CD4-positive, alpha-beta T cell treated with Interleukin-1 beta for 1 hour (primary cell): ENCODE results near the gene SPATA1.
"Not testable (repeated sequence)": the region's sequence is repeated elsewhere in the genome, so short reads cannot be mapped to it uniquely, and the experiment has no call there.

Experiments
- DNase-seq, 2 donors: peaks; one replicate each; pipeline ENCODE4 v3.0.0-alpha.2; 2020 to 2022

SPATA1 gene

GRCh38 chr1:84509029-84509428, 2.8 kb downstream of the SPATA1 start:
- DNase-seq: no peak

DNA sequence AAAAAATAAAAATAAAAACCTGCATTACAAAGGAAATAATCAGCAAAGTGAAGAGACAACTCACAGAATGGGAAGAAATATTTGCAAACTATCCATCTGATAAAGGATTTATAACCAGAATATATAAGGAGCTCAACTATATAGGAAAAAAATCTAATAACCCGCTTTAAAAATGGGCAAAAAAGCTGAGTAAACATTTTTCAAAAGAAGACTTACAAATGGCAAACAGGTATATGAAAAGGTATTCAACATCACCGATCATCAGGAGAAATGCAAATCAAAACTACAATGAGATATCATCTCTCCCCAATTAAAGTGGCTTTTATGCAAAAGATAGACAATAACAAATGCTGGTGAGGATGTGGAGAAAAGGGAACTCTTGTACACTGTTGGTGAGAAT, 4.0 kb downstream of the SPATA1 start:
- no peak for DNase-seq

- no peak for DNase-seq
These were observed 4.5 kb downstream of the SPATA1 start for GRCh38 chr1:84510668-84511067.

DNA sequence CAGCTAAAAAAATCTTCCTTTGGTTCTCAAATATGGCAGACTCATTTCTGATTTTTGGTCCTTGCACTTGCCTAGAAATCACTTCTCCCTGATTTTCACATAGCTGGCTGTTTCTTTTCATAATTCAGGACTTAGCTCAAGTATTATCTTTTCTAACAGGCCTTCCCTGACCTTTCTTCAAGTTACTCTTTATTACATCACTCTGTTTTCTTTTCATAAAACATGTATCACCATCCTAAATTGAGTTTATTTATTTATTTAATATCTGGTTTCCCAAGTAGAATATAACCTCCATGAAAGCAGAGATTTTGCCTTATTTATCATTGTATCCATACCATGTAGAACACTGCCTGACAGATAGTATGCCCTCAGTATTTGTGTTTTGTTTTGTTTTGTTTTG, 18.4 kb downstream of the SPATA1 start:
- no peak for DNase-seq

- no peak for DNase-seq
These were observed 19.6 kb downstream of the SPATA1 start for GRCh38 chr1:84525779-84526178.

DNA sequence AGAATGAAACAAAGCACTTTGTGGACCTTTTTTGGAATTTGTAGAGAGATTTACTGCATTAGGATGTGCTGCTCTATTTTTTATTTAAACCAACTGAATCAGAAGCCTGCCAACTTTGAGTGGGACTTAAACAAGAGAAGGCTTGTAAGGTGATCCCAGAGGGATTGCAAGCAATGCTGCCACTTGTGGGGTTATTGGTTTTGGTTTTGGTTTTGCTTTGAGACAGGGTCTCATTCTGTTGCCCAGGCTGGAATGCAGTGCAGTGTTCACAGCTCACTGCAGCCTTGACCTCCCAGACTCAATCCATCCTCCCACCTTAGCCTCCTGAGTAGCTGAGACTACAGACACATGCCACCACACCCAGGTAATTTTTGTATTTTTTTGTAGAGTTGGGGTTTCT, 32.4 kb downstream of the SPATA1 start:
- no peak for DNase-seq

DNA sequence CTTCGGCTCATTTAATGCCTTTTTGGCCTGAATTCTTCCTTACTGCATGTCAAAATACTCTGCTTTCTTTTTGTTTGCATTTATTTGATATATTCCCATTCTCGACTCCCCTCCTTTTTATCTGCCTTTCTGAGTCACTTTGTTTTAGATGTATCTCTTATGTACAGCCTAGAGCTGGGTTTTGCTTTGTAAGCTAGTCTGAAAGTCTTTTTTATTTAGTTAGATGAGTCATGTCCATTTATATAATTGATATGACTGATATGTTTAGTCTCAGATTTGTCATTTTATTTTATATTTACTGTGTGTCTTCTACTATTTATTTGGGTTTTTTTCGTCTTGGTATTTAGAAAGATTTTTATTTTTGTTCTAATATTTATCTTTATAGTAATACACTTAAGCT, 33.8 kb downstream of the SPATA1 start:
- DNase-seq: no peak

- DNase-seq: no peak
These were observed 34.6 kb downstream of the SPATA1 start for GRCh38 chr1:84540759-84541158.

- no peak for DNase-seq
These were observed 35.5 kb downstream of the SPATA1 start for GRCh38 chr1:84541679-84542078.

DNA sequence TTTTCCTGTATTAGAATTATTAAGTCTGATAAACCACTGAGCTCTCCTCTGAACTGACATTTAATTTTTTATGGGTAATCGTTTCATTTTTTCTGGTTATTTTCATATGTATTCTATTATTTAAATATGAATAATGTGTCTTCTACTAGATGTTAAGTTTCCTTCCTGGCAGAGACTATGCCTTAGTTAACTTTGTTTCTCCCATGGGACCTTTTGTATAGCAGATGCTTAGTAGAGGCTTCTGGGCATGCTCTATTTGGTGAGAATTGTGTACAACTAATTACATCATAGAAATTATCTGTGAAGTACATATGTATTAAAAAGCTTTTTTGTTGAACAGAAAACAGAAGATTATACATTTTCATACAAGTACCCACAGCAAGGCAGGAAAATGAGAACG, 44.6 kb downstream of the SPATA1 start:
- no peak for DNase-seq

- no peak for DNase-seq
These were observed 63.0 kb downstream of the SPATA1 start for GRCh38 chr1:84569216-84569615.

GRCh38 chr1:84570436-84571149, 64.4 kb downstream of the SPATA1 start:
- DNase-seq: no peak

- DNase-seq: no peak
These were observed 65.0 kb downstream of the SPATA1 start for GRCh38 chr1:84571150-84571535.

DNA sequence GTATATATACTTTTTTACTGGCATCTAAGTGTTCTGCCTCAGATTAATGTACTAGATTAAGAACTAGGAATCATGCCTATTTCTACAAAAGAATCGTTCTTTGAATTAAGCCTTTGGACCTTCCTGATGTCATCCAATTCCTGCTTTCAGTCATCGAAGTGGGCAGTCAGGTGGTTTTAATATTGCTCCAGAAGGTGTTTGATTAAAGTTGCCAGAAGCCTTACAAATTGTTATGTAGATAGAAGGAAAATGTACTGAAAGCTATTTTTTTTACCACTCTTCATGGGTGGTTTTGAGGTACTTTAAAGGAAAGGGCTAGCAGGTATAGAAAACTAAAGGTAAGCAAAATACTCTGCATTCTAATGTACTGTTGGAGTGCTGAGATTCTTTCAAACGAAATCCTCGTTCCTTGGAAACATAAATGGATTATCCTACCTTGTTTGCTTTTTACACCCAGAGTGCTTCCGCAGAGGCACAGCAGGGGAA, 67.3 kb downstream of the SPATA1 start:
- DNase-seq: no peak

- DNase-seq: peak; percentile 89 to 90
These were observed 68.0 kb downstream of the SPATA1 start, which contains the start of gene CTBS for GRCh38 chr1:84573967-84574842. CTBS (minus strand) TSS chr1:84574440; CDS start chr1:84574415, 25 bp downstream.

- DNase-seq: no peak
These were observed 68.8 kb downstream of the SPATA1 start for GRCh38 chr1:84574936-84575335.

GRCh38 chr1:84581648-84582047, 75.5 kb downstream of the SPATA1 start:
- no peak for DNase-seq

DNA sequence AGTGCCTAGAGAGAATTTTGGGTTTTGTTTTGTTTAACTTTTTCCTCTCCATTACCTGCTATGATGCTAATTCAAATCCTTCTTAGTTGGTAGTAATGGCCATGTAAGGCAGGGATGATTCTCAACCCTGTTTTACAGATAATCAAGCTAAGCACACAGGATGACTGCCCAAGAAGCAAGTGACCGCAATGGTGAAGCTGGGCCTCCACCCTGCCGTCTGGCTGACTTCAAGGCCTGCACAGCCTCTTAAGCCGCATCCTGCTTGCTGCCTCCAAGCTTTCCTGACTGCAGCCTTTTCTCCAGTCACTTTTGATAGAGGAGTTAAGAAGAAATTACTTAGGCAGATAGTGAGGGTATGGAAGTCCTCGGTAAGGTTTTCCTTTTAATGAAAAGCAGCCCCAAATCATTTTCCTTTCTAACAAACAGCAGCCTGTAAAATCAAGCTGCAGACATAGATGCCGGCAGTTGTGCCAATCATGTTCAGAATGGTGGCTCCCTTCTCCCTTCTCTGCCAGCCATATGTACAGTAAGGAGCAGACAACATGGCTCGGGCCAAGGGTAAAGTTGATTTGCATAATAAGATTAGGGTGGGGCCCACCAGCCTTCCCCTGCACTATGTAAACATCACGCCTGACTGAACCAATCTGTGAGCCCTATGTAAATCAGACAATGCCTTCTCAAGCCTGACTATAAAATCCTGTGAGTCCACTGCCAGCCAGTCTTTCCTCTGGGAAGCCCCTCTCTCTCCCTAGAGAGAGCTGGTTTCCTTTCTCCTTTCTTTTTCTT, 76.8 kb downstream of the SPATA1 start:
- DNase-seq: peak in 1 of 2 donors; percentile 3

GRCh38 chr1:84583648-84584047, 77.5 kb downstream of the SPATA1 start:
- DNase-seq: no peak

DNA sequence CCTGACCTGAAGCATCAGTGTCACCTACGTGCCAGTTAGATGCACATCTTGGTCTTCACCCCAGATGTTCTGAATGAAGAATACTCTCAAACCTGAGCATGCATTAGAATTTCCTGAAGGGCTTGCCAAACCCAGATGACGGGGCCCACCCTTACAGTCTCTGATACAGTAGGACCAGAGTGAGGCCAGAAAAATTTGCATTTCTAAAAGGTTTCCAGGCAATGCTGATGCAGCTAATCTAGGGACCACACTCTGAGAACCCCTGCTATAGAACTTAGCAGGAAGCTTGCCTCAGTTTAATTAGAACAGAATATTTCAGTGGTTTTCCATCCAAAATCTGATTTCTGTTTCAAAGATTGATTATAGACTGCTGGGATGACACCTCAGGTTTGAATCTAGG, 77.9 kb downstream of the SPATA1 start:
- DNase-seq: no peak

DNA sequence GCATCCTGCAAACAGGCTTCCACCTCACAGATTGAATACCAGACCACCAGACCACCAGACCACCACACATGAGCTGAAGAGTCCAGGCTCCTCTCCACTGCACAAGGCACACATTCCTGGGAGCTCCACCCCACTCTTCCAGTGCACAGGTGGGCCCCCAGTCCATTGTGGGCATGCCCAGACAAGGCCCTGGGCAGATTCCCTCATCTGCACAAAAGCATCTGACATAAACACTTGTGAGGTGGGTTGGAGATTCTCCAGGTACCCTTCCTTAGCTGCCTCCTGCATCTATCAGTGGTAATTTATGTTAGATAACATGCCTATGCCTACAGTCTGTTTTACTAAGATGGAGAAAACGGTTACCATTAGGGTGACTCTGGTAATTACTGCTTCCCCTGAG, 79.6 kb downstream of the SPATA1 start:
- DNase-seq: no peak

DNA sequence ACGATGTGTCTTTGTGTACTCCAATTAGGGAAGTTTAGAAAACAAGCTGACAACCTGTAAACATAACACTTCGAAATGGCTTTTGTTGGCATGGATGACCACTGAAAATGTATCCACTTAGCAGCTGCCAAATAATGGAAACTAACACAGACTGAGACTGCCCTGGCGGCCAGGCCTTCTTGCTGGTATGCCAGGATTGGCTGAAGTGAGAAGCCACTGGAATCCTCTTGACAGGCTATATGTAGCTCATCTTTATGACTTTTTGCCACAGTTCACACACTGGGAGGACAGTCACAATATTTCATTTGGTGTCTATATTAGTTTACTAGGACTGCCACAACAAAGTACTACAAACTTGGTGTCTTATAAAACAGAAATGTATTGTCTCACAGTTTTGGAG, 80.9 kb downstream of the SPATA1 start:
- no peak for DNase-seq

DNA sequence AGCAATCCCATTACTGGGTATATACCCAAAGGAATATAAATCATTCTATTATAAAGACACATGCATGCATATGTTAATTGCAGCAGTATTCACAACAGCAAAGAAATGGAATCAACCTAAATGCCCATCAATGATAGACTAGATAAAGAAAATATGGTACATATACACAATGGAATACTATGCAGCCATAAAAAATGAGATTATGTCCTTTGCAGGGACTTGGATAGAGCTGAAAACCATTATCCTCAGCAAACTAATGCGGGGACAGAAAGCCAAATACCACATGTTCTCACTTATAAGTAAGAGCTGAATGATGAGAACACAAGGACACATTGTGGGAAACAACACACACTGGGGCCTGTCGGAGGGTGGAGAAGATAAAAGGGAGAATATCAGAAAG, 88.8 kb downstream of the SPATA1 start:
- not testable (repeated sequence) for DNase-seq
